Measurements from ENCODE around the gene ATP7B.
A peak's percentile ranks its signal among the peaks of the same experiment; 100 is the strongest.

The ATP7B gene

GRCh38 chr13:52010890-52011631, at the start of gene ATP7B:
Gene ATP7B, minus strand, starts transcription at chr13:52011450. Its CDS starts 113 bp downstream, at chr13:52011337.
- peak within 1 kb of the TSS; percentile 69 for H3K4me3 ChIP-seq (ENCODE audit: low read depth, low read length)
- TF ChIP-seq, protein P1, sequence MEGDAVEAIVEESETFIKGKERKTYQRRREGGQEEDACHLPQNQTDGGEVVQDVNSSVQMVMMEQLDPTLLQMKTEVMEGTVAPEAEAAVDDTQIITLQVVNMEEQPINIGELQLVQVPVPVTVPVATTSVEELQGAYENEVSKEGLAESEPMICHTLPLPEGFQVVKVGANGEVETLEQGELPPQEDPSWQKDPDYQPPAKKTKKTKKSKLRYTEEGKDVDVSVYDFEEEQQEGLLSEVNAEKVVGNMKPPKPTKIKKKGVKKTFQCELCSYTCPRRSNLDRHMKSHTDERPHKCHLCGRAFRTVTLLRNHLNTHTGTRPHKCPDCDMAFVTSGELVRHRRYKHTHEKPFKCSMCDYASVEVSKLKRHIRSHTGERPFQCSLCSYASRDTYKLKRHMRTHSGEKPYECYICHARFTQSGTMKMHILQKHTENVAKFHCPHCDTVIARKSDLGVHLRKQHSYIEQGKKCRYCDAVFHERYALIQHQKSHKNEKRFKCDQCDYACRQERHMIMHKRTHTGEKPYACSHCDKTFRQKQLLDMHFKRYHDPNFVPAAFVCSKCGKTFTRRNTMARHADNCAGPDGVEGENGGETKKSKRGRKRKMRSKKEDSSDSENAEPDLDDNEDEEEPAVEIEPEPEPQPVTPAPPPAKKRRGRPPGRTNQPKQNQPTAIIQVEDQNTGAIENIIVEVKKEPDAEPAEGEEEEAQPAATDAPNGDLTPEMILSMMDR (IDR thresholded peaks at IDR 0.05; ENCODE audit: low read depth, low read length, missing control alignments): peak; percentile 22
- no peak for DNase-seq (ENCODE audit: low read depth)
- in situ Hi-C loops (cut with HindIII; ENCODE audit: low sequenced_read_pairs): no loop called here

DNA sequence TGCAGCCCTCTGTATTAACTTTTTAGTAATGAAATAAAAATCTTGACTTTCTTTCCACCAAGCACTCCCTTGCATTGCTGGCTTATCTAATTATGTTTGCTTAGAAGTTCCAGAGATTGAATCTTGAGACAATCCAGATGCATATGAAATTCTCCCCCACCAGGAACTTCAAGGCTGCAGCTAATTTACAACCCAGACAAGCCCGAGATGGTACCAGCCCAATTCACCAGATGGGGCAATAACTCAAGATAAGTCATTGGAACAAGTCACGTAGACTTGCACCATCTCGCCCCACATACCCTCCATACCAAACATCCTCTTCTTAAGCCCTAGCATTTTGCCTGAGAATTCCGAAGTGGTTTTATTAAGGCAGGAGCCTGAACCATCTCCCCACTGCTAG, 42.2 kb upstream of the ATP7B start:
- DNase-seq (ENCODE audit: low read depth): no peak
- TF ChIP-seq, protein P1 (IDR thresholded peaks at IDR 0.05; ENCODE audit: low read depth, low read length, missing control alignments): no peak
- in situ Hi-C loops (cut with HindIII; ENCODE audit: low sequenced_read_pairs): no loop called here
- no peak overlapping the region for H3K4me3 ChIP-seq (ENCODE audit: low read depth, low read length)

DNA sequence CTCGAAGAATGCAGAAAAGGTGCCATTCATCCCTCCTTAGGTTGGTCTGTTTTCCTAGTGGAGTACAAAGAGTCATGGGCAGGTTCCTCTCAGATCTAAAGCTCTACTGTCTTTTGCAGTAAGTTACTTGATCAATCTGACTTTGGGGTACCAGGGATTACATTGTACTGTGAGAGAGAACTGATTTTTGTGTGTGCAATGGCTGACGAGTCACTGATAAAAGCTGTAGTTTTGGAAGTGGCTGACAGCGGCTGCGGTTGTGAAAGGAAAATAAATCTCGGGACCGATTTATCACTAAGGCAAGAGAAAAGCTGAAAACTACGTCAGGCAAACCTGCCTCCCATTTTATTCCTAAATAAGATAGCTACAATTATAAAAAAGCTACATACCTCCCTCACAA, 40.1 kb upstream of the ATP7B start:
- TF ChIP-seq, protein P1 (IDR thresholded peaks at IDR 0.05; ENCODE audit: low read depth, low read length, missing control alignments): no peak
- H3K4me3 ChIP-seq (ENCODE audit: low read depth, low read length): no peak overlapping the region
- no peak for DNase-seq (ENCODE audit: low read depth)
- in situ Hi-C loops (cut with HindIII; ENCODE audit: low sequenced_read_pairs): no loop called here

GRCh38 chr13:52048516-52048915, 37.3 kb upstream of the ATP7B start:
- H3K4me3 ChIP-seq (ENCODE audit: low read depth, low read length): no peak overlapping the region
- no peak for DNase-seq (ENCODE audit: low read depth)
- TF ChIP-seq, protein P1 (IDR thresholded peaks at IDR 0.05; ENCODE audit: low read depth, low read length, missing control alignments): no peak
- in situ Hi-C loops (cut with HindIII; ENCODE audit: low sequenced_read_pairs): no loop called here

- DNase-seq (ENCODE audit: low read depth): no peak
- H3K4me3 ChIP-seq (ENCODE audit: low read depth, low read length): no peak overlapping the region
- TF ChIP-seq, protein P1 (IDR thresholded peaks at IDR 0.05; ENCODE audit: low read depth, low read length, missing control alignments): no peak
- in situ Hi-C loops (cut with HindIII; ENCODE audit: low sequenced_read_pairs): no loop called here
Observed at GRCh38 chr13:52047463-52047862, 36.2 kb upstream of the ATP7B start.

- TF ChIP-seq, protein P1 (IDR thresholded peaks at IDR 0.05; ENCODE audit: low read depth, low read length, missing control alignments): no peak
- no peak for DNase-seq (ENCODE audit: low read depth)
- in situ Hi-C loops (cut with HindIII; ENCODE audit: low sequenced_read_pairs): no loop called here
- no peak overlapping the region for H3K4me3 ChIP-seq (ENCODE audit: low read depth, low read length)
Observed at GRCh38 chr13:52043675-52044074, 32.4 kb upstream of the ATP7B start.

Data from astrocyte of the cerebellum (primary cell).